IMR-90 (cell line): ENCODE measurements around the gene SOD1. TPM values are rescaled to one million over a fixed set of nuclear protein-coding genes. Genes with fewer than 3 reads are reported as not detected.

Experiments used
- ATAC-seq: fragments of 200-7000 bp; cut with Tn5 transposase; 2 replicates; pipeline ENCODE4 v1.9.1; 2020; ENCODE audit warnings: low read depth, mild to moderate bottlenecking, moderate library complexity
- BruUV-seq: library from RNA; stranded (reverse); fragments of 400-500 nt; replicated peaks from 2 replicates; lab custom pipeline; 2021; lab: Mats Ljungman, UMichigan
- CTCF ChIA-PET: fragments of 300-600 bp; formaldehyde crosslinking; extraction: SDS; loops from one replicate; lab custom pipeline; 2021; ENCODE audit warnings: antibody characterized with exemption; lab: Yijun Ruan, JAX
- POLR2A ChIA-PET: fragments of 300-600 bp; sonication (Branson Sonifier 250); formaldehyde crosslinking; loops from one replicate; lab custom pipeline; 2022; ENCODE audit warnings: antibody characterized with exemption; ENCODE audit not compliant: unreplicated experiment; lab: Charles Lee
- DNase-seq: peaks from one replicate; pipeline ENCODE4 v3.0.0; 2013
- H2AFZ ChIP-seq: replicated peaks from 2 replicates; pipeline ENCODE3; 2013; ENCODE audit warnings: low read length, mild to moderate bottlenecking; ENCODE audit not compliant: poor library complexity
- H2AK5ac ChIP-seq: 2 replicates; pipeline ENCODE4 v1.6.1; 2013; ENCODE audit warnings: low read depth, low read length, inconsistent platforms
- H2AK9ac ChIP-seq: replicated peaks from 2 replicates; pipeline ENCODE3; 2013; ENCODE audit warnings: mild to moderate bottlenecking, low read depth, low read length, moderate library complexity; ENCODE audit not compliant: poor library complexity
- H2BK120ac ChIP-seq: 2 replicates; pipeline ENCODE4 v1.6.1; 2013; ENCODE audit warnings: low read depth, low read length, inconsistent platforms
- H2BK15ac ChIP-seq: 3 replicates; pipeline ENCODE4 v1.6.1; 2013; ENCODE audit warnings: low read depth, low read length, inconsistent platforms
- H2BK20ac ChIP-seq: 2 replicates; pipeline ENCODE4 v1.6.1; 2013; ENCODE audit warnings: low read depth, mild to moderate bottlenecking, inconsistent platforms, low read length, moderate library complexity
- H2BK5ac ChIP-seq: 2 replicates; pipeline ENCODE4 v1.6.1; 2013; ENCODE audit warnings: mild to moderate bottlenecking, low read depth, low read length, inconsistent platforms; ENCODE audit not compliant: poor library complexity, severe bottlenecking
- H3K14ac ChIP-seq: replicated peaks from 2 replicates; pipeline ENCODE4 v1.6.1; 2013; ENCODE audit warnings: low read depth, low read length, inconsistent platforms
- H3K18ac ChIP-seq: 2 replicates; pipeline ENCODE4 v1.6.1; 2013; ENCODE audit warnings: low read depth, low read length, control low read depth
- H3K23ac ChIP-seq: 2 replicates; pipeline ENCODE4 v1.6.1; 2013; ENCODE audit warnings: low read depth, low read length, inconsistent platforms
- H3K27ac ChIP-seq: 2 replicates; pipeline ENCODE4 v1.5.1; 2013; ENCODE audit warnings: mild to moderate bottlenecking, control low read depth, low read length; ENCODE audit not compliant: insufficient read depth
- H3K27me3 ChIP-seq: 2 replicates; pipeline ENCODE4 v1.6.1; 2013; ENCODE audit warnings: low read length; ENCODE audit not compliant: control insufficient read depth, insufficient read depth
- H3K36me3 ChIP-seq: 2 replicates; pipeline ENCODE4 v1.6.1; 2013; ENCODE audit warnings: low read length, mixed read lengths; ENCODE audit not compliant: control insufficient read depth, insufficient read depth
- H3K4ac ChIP-seq: 2 replicates; pipeline ENCODE4 v1.6.1; 2013; ENCODE audit warnings: low read depth, low read length, inconsistent platforms
- H3K4me1 ChIP-seq: 2 replicates; pipeline ENCODE4 v1.6.1; 2013; ENCODE audit warnings: low read length, mixed read lengths; ENCODE audit not compliant: control insufficient read depth, insufficient read depth
- H3K4me2 ChIP-seq: 2 replicates; pipeline ENCODE4 v1.6.1; 2013; ENCODE audit warnings: low read depth, mild to moderate bottlenecking, control low read depth, low read length, moderate library complexity
- H3K4me3 ChIP-seq: 2 replicates; pipeline ENCODE4 v1.5.1; 2013; ENCODE audit warnings: low read depth, mild to moderate bottlenecking, control low read depth, low read length, moderate library complexity; ENCODE audit not compliant: insufficient read depth
- H3K56ac ChIP-seq: 2 replicates; pipeline ENCODE4 v1.6.1; 2013; ENCODE audit warnings: low read length, inconsistent platforms; ENCODE audit not compliant: insufficient read depth; ENCODE audit errors: extremely low read depth
- H3K79me1 ChIP-seq, 2 experiments: 2 replicates each; pipeline ENCODE4 v1.6.1; 2013; ENCODE audit warnings: low read length in 2 of 2, inconsistent platforms in 1 of 2, low read depth in 1 of 2
- H3K9ac ChIP-seq: 2 replicates; pipeline ENCODE4 v1.6.1; 2013; ENCODE audit warnings: low read depth, low read length, control low read depth
- H3K9me1 ChIP-seq: 2 replicates; pipeline ENCODE4 v1.6.1; 2013; ENCODE audit warnings: low read length, inconsistent platforms; ENCODE audit not compliant: insufficient read depth
- H3K9me3 ChIP-seq: 2 replicates; pipeline ENCODE4 v1.6.1; 2013; ENCODE audit warnings: low read length; ENCODE audit not compliant: control insufficient read depth, insufficient read depth
- H4K20me1 ChIP-seq: 2 replicates; pipeline ENCODE4 v1.6.1; 2013; ENCODE audit warnings: low read length, inconsistent platforms; ENCODE audit not compliant: insufficient read depth
- H4K5ac ChIP-seq: 2 replicates; pipeline ENCODE4 v1.6.1; 2013; ENCODE audit warnings: mild to moderate bottlenecking, low read depth, low read length, control low read depth
- H4K8ac ChIP-seq, 2 experiments: 2 replicates each; pipeline ENCODE4 v1.6.1; 2013; ENCODE audit warnings: low read depth in 2 of 2, low read length in 2 of 2, control low read depth in 1 of 2, inconsistent platforms in 1 of 2
- H4K91ac ChIP-seq: 2 replicates; pipeline ENCODE4 v1.6.1; 2013; ENCODE audit warnings: low read depth, low read length, inconsistent platforms; ENCODE audit not compliant: insufficient read depth
- BHLHE40 ChIP-seq: fragments of 150-350 bp; IDR thresholded peaks from 2 replicates; pipeline ENCODE4 v1.6.1; 2016; ENCODE audit warnings: mild to moderate bottlenecking, low read depth, low read length
- CEBPB ChIP-seq: IDR thresholded peaks from 2 replicates; pipeline ENCODE4 v1.6.1; 2012; ENCODE audit warnings: low read depth, low read length, improper control_type of control experiment
- CHD1 ChIP-seq: IDR thresholded peaks from 2 replicates; pipeline ENCODE4 v1.6.1; 2012; ENCODE audit warnings: low read depth, low read length, improper control_type of control experiment
- CTCF ChIP-seq: conservative IDR thresholded peaks from 2 replicates; pipeline ENCODE4 v1.5.1; 2012; ENCODE audit warnings: mild to moderate bottlenecking, low read depth, low read length, improper control_type of control experiment
- MAFK ChIP-seq: IDR thresholded peaks from 2 replicates; pipeline ENCODE4 v1.6.1; 2012; ENCODE audit warnings: low read depth, low read length, improper control_type of control experiment
- MAZ ChIP-seq: IDR thresholded peaks from 2 replicates; pipeline ENCODE4 v1.6.1; 2012; ENCODE audit warnings: low read depth, mild to moderate bottlenecking, low read length, improper control_type of control experiment, moderate library complexity, borderline replicate concordance
- MXI1 ChIP-seq: IDR thresholded peaks from 2 replicates; pipeline ENCODE4 v1.6.1; 2012; ENCODE audit warnings: low read depth, mild to moderate bottlenecking, low read length, moderate library complexity, borderline replicate concordance
- NFE2L2 ChIP-seq: fragments of 150-350 bp; IDR thresholded peaks from 2 replicates; pipeline ENCODE4 v1.6.1; 2016; ENCODE audit warnings: low read depth, mild to moderate bottlenecking, low read length
- POLR2A ChIP-seq: IDR thresholded peaks from 2 replicates; pipeline ENCODE4 v1.6.1; 2012; ENCODE audit warnings: mild to moderate bottlenecking, low read depth, low read length
- RAD21 ChIP-seq: IDR thresholded peaks from 2 replicates; pipeline ENCODE4 v1.6.1; 2012; ENCODE audit warnings: low read length, improper control_type of control experiment
- RCOR1 ChIP-seq: IDR thresholded peaks from 2 replicates; pipeline ENCODE4 v1.6.1; 2012; ENCODE audit warnings: mild to moderate bottlenecking, low read length, improper control_type of control experiment; ENCODE audit not compliant: insufficient replicate concordance
- RFX5 ChIP-seq: IDR thresholded peaks from 2 replicates; pipeline ENCODE4 v1.8.0; 2012; ENCODE audit warnings: low read depth, mild to moderate bottlenecking, low read length, moderate library complexity
- USF2 ChIP-seq: fragments of 150-350 bp; IDR thresholded peaks from 2 replicates; pipeline ENCODE4 v1.6.1; 2017; ENCODE audit warnings: mild to moderate bottlenecking, antibody characterized with exemption, low read length, low read depth
- WGBS, 2 experiments: methylation state at CpG; one replicate each; pipeline versions ENCODE4 v1.1.5 to v1.1.7; 2013; ENCODE audit warnings: missing lambda C conversion rate in 2 of 2; ENCODE audit not compliant: insufficient read length in 1 of 2; ENCODE audit errors: extremely low coverage in 2 of 2; 5-methylcytosine and 5-hydroxymethylcytosine counted together
- dilution Hi-C: fragments of 300-500 bp; cut with HindIII; formaldehyde crosslinking; loops from one replicate; pipeline ENCODE4 v1.14.3; 2018; ENCODE audit warnings: low sequenced_read_pairs; ENCODE audit not compliant: unreplicated experiment
- in situ Hi-C: fragments of 300-500 bp; cut with MboI; formaldehyde crosslinking; loops from 3 replicates; pipeline ENCODE4 v1.14.3; 2019; ENCODE audit warnings: low sequenced_read_pairs, inconsistent platforms, mixed read lengths
- intact Hi-C: fragments of 100-400 bp; cut with micrococcal nuclease; formaldehyde crosslinking; loops from 2 replicates; pipeline ENCODE4 v1.10.0; 2022
- polyA plus RNA-seq, 3 experiments: library from polyadenylated mRNA; depleted of rRNA; stranded (reverse); fragments of >200 nt; gene quantifications; 2 replicates each; pipeline ENCODE4 v1.2.3, GENCODE V29; 2012; ENCODE audit warnings: low replicate concordance in 1 of 3
- total RNA-seq: library from RNA; depleted of rRNA; stranded (reverse); fragments of >200 nt; gene quantifications from 2 replicates; pipeline ENCODE4 v1.2.3, GENCODE V29; 2012
- TF ChIP-seq, protein P1 (sequence below): fragments of 150-350 bp; IDR thresholded peaks from 2 replicates; pipeline ENCODE4 v1.6.1; 2016; ENCODE audit warnings: low read depth, mild to moderate bottlenecking, low read length, moderate library complexity, borderline replicate concordance

SOD1 gene
- total and polyA plus RNA-seq, 2 of the 4 experiments (the other 2 are of a cell fraction): 312 to 392 TPM

- H2BK5ac ChIP-seq: no peak overlapping the region
- no peak overlapping the region for H3K14ac ChIP-seq
- WGBS, 2 experiments: 100% methylated on average over 2 of the region's 7 CpGs; no CpG with 5 or more reads in 1 of the 2 experiments
- TF ChIP-seq CTCF (no peak), RFX5 (no peak), USF2 (no peak), CEBPB (no peak), RAD21 (no peak), POLR2A (no peak), MAZ (no peak), MXI1 (no peak), NFE2L2 (no peak), MAFK (no peak), BHLHE40 (no peak), CHD1 (no peak), RCOR1 (no peak)
- TF ChIP-seq, protein P1, sequence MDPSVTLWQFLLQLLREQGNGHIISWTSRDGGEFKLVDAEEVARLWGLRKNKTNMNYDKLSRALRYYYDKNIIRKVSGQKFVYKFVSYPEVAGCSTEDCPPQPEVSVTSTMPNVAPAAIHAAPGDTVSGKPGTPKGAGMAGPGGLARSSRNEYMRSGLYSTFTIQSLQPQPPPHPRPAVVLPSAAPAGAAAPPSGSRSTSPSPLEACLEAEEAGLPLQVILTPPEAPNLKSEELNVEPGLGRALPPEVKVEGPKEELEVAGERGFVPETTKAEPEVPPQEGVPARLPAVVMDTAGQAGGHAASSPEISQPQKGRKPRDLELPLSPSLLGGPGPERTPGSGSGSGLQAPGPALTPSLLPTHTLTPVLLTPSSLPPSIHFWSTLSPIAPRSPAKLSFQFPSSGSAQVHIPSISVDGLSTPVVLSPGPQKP: no peak
- dilution Hi-C loops: no loop called here
- peaks cover 4% of the 10 kb centered on the region for H3K4me1 ChIP-seq
- ATAC-seq (no peak), DNase-seq (no peak)
- intact Hi-C loops: loop anchor here (2.0 kb wide), 1 partner anchor 14 kb away; no protein-coding TSS in a partner anchor
- ChIA-PET POLR2A (no interaction called here), CTCF (interaction anchor here (0.6 kb wide), 1 partner anchor 54 kb away, joined by 5 read pairs; no protein-coding TSS in a partner anchor)
- no peak overlapping the region for H3K4me2 ChIP-seq
- in situ Hi-C loops: no loop called here
- H3K23ac ChIP-seq: no peak overlapping the region
- no peak overlapping the region for H2AK5ac ChIP-seq
- no peak overlapping the region for H2BK20ac ChIP-seq
- H2AFZ ChIP-seq: no peak overlapping the region
- H3K79me1 ChIP-seq: peaks cover 20 to 27% of the 10 kb centered on the region in 2 experiments
- no peak overlapping the region for H4K91ac ChIP-seq
- H3K27me3 ChIP-seq: no peaks in the 10 kb centered on the region
- BruUV-seq: no TSS peak
- no peak overlapping the region for H3K18ac ChIP-seq
- H3K4me3 ChIP-seq: no peak overlapping the region
- no peak overlapping the region for H3K56ac ChIP-seq
- no peak overlapping the region for H3K9ac ChIP-seq
- no peak overlapping the region for H3K4ac ChIP-seq
- no peak overlapping the region; the same call in 1 of the 2 replicates for H3K27ac ChIP-seq
- H4K20me1 ChIP-seq: peaks cover 5% of the 10 kb centered on the region; the same call in 1 of the 2 replicates
- H2BK120ac ChIP-seq: no peak overlapping the region
- H3K36me3 ChIP-seq: peaks cover 48% of the 10 kb centered on the region
- H2AK9ac ChIP-seq: no peak overlapping the region
- H3K9me1 ChIP-seq: peaks cover 6% of the 10 kb centered on the region
- no peaks in the 10 kb centered on the region for H3K9me3 ChIP-seq
- no peak overlapping the region for H4K8ac ChIP-seq
- H4K5ac ChIP-seq: no peak overlapping the region
- H2BK15ac ChIP-seq: no peak overlapping the region; the same call in 2 of the 3 replicates
Measured at GRCh38 chr21:31686272-31686915, 26.9 kb downstream of the SOD1 start.
